ENCODE data around the gene CFTR.

DNA sequence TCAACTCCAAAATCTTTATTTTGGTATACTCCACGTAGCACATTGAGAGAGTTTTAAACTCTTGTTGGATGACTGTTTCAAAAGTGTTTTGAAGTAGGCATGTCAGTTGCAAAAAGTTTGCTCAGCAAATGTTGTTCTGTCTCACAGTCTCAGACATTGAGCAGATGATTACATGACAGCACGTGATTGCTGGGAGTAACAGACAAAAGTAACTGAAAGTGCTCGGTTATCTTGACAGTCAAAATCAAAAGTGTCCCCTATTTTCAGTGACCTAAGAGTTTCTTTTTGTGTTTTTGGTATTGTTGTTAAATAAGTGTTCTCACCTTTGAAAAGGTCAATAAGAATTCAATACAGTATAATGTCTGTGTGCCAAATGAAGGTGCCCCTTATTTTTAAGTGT is 84.3 kb downstream of the CFTR start:
- TF ChIP-seq, protein P1, sequence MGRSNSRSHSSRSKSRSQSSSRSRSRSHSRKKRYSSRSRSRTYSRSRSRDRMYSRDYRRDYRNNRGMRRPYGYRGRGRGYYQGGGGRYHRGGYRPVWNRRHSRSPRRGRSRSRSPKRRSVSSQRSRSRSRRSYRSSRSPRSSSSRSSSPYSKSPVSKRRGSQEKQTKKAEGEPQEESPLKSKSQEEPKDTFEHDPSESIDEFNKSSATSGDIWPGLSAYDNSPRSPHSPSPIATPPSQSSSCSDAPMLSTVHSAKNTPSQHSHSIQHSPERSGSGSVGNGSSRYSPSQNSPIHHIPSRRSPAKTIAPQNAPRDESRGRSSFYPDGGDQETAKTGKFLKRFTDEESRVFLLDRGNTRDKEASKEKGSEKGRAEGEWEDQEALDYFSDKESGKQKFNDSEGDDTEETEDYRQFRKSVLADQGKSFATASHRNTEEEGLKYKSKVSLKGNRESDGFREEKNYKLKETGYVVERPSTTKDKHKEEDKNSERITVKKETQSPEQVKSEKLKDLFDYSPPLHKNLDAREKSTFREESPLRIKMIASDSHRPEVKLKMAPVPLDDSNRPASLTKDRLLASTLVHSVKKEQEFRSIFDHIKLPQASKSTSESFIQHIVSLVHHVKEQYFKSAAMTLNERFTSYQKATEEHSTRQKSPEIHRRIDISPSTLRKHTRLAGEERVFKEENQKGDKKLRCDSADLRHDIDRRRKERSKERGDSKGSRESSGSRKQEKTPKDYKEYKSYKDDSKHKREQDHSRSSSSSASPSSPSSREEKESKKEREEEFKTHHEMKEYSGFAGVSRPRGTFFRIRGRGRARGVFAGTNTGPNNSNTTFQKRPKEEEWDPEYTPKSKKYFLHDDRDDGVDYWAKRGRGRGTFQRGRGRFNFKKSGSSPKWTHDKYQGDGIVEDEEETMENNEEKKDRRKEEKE (IDR thresholded peaks at IDR 0.05): no peak
- TF ChIP-seq STAT3 (IDR thresholded peaks at IDR 0.05; ENCODE audit: low read depth, low read length) (no peak), ZNF274 (IDR thresholded peaks at IDR 0.05; ENCODE audit: insufficient read depth, insufficient read length) (no peak)
- TF ChIP-seq, protein P2, sequence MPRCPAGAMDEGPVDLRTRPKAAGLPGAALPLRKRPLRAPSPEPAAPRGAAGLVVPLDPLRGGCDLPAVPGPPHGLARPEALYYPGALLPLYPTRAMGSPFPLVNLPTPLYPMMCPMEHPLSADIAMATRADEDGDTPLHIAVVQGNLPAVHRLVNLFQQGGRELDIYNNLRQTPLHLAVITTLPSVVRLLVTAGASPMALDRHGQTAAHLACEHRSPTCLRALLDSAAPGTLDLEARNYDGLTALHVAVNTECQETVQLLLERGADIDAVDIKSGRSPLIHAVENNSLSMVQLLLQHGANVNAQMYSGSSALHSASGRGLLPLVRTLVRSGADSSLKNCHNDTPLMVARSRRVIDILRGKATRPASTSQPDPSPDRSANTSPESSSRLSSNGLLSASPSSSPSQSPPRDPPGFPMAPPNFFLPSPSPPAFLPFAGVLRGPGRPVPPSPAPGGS (IDR thresholded peaks at IDR 0.05; ENCODE audit: borderline replicate concordance, insufficient read depth, low read depth, low read length, poor library complexity, severe bottlenecking): no peak
- TF ChIP-seq, protein P3, sequence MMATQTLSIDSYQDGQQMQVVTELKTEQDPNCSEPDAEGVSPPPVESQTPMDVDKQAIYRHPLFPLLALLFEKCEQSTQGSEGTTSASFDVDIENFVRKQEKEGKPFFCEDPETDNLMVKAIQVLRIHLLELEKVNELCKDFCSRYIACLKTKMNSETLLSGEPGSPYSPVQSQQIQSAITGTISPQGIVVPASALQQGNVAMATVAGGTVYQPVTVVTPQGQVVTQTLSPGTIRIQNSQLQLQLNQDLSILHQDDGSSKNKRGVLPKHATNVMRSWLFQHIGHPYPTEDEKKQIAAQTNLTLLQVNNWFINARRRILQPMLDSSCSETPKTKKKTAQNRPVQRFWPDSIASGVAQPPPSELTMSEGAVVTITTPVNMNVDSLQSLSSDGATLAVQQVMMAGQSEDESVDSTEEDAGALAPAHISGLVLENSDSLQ (IDR thresholded peaks at IDR 0.05): no peak

All from GM12878 (cell line).